Natural killer cell (primary cell): ENCODE measurements around the gene SOX12. TPM values are rescaled to one million over a fixed set of nuclear protein-coding genes. Genes with fewer than 3 reads are reported as not detected.
"Not testable (repeated sequence)": the region's sequence is repeated elsewhere in the genome, so short reads cannot be mapped to it uniquely, and the experiment has no call there.

Experiments used
- ATAC-seq, 3 donors: fragments of 150-1000 bp in 2 of 3; fragments of 200-7000 bp in 1 of 3; cut with Tn5 transposase; 1 replicate in 1 of 3; 2 replicates in 2 of 3; pipeline ENCODE4 v1.10.0; 2021; ENCODE audit warnings: mild to moderate bottlenecking in 2 of 3, moderate library complexity in 2 of 3
- DNase-seq, 2 donors: peaks; one replicate each; pipeline versions ENCODE4 v3.0.0 to v3.0.0-alpha.2; 2013 to 2021; ENCODE audit warnings: mixed read lengths in 1 of 2
- H3K27ac ChIP-seq: one replicate; pipeline ENCODE4 v1.5.1; 2013; ENCODE audit warnings: mild to moderate bottlenecking, low read length
- H3K27me3 ChIP-seq: one replicate; pipeline ENCODE4 v1.6.1; 2013; ENCODE audit warnings: low read length; ENCODE audit not compliant: control insufficient read depth, insufficient read depth
- H3K36me3 ChIP-seq: one replicate; pipeline ENCODE4 v1.6.1; 2013; ENCODE audit warnings: low read length; ENCODE audit not compliant: control insufficient read depth, insufficient read depth
- H3K4me1 ChIP-seq: one replicate; pipeline ENCODE4 v1.6.1; 2013; ENCODE audit warnings: low read length; ENCODE audit not compliant: control insufficient read depth, insufficient read depth
- H3K4me3 ChIP-seq: one replicate; pipeline ENCODE4 v1.5.1; 2013; ENCODE audit warnings: low read length
- H3K9me3 ChIP-seq: one replicate; pipeline ENCODE4 v1.6.1; 2013; ENCODE audit warnings: low read length; ENCODE audit not compliant: control insufficient read depth, insufficient read depth
- H3K27ac Mint-ChIP-seq, 2 donors: one replicate each; pipeline ENCODE4 v1.8.0; 2022; ENCODE audit warnings: mild to moderate bottlenecking in 2 of 2, mixed read lengths in 2 of 2, moderate library complexity in 1 of 2
- H3K27me3 Mint-ChIP-seq, 2 donors: one replicate each; pipeline ENCODE4 v1.8.0; 2022; ENCODE audit warnings: low read depth in 2 of 2, mixed read lengths in 2 of 2
- H3K36me3 Mint-ChIP-seq: one replicate; pipeline ENCODE4 v1.8.0; 2022; ENCODE audit warnings: mixed read lengths
- H3K4me1 Mint-ChIP-seq, 2 donors: one replicate each; pipeline ENCODE4 v1.8.0; 2022; ENCODE audit warnings: mixed read lengths in 2 of 2
- H3K4me3 Mint-ChIP-seq: one replicate; pipeline ENCODE4 v1.8.0; 2022; ENCODE audit warnings: mild to moderate bottlenecking, moderate library complexity, mixed read lengths
- H3K9me3 Mint-ChIP-seq, 2 donors: one replicate each; pipeline ENCODE4 v1.8.0; 2022; ENCODE audit warnings: mixed read lengths in 2 of 2
- WGBS: methylation state at CpG from one replicate; pipeline ENCODE4 v1.1.7; 2013; ENCODE audit warnings: missing lambda C conversion rate; ENCODE audit not compliant: insufficient coverage; 5-methylcytosine and 5-hydroxymethylcytosine counted together
- intact Hi-C: fragments of 100-400 bp; cut with micrococcal nuclease; formaldehyde crosslinking; loops from one replicate; pipeline ENCODE4 v1.14.2; 2022
- total RNA-seq, 4 donors: library from RNA; stranded (reverse); fragments of 120-200 nt in 1 of 4; gene quantifications; one replicate each; pipeline versions ENCODE4 v1.2.3 to v1.2.4, GENCODE V29; 2013 to 2022
- TF ChIP-seq, protein P1 (sequence below): fragments of 200-600 bp; IDR thresholded peaks from one replicate; pipeline ENCODE4 v1.8.0; 2022; ENCODE audit warnings: antibody characterized with exemption

The SOX12 gene
- total RNA-seq, 3 donors from 2014 or later (not counting 1 experiment from before 2014, with no cell fraction given): 2.3 to 4.6 (median 2.9) TPM

DNA sequence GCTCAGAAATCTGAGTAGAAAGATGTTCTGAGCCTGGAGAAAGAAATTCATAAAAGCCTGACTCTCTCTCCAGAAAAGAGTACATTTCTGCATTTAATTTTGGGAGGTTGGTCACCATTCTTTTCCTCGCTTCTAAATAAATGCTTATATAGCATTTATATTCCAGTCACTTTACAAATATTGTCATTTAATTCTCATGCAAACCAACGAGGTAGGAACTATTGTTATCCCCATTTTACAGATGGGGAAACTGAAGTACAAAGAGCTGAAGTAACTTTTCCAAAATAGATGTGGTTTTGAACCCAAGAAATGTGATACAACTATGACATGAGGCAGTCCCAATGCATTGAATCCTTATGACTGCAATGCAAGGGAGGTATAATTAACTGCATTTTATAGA is 50.7 kb downstream of the SOX12 start:
- Histone ChIP-seq H3K4me3 (no peak overlapping the region), H3K9me3 (no peaks in the 10 kb centered on the region), H3K4me1 (peaks cover 8% of the 10 kb centered on the region), H3K27me3 (no peaks in the 10 kb centered on the region), H3K27ac (no peak overlapping the region), H3K36me3 (no peaks in the 10 kb centered on the region)
- TF ChIP-seq, protein P1, sequence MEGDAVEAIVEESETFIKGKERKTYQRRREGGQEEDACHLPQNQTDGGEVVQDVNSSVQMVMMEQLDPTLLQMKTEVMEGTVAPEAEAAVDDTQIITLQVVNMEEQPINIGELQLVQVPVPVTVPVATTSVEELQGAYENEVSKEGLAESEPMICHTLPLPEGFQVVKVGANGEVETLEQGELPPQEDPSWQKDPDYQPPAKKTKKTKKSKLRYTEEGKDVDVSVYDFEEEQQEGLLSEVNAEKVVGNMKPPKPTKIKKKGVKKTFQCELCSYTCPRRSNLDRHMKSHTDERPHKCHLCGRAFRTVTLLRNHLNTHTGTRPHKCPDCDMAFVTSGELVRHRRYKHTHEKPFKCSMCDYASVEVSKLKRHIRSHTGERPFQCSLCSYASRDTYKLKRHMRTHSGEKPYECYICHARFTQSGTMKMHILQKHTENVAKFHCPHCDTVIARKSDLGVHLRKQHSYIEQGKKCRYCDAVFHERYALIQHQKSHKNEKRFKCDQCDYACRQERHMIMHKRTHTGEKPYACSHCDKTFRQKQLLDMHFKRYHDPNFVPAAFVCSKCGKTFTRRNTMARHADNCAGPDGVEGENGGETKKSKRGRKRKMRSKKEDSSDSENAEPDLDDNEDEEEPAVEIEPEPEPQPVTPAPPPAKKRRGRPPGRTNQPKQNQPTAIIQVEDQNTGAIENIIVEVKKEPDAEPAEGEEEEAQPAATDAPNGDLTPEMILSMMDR: no peak
- no peaks in the 10 kb centered on the region for H3K9me3 Mint-ChIP-seq
- ATAC-seq (no peak), DNase-seq (no peak)
- no CpG with 5 or more reads among the region's 2 CpGs for WGBS
- H3K36me3 Mint-ChIP-seq: no peaks in the 10 kb centered on the region
- H3K27me3 Mint-ChIP-seq: no peaks in the 10 kb centered on the region
- no peak overlapping the region for H3K27ac Mint-ChIP-seq
- no peak overlapping the region for H3K4me3 Mint-ChIP-seq
- no peaks in the 10 kb centered on the region for H3K4me1 Mint-ChIP-seq
- intact Hi-C loops: no loop called here

DNA sequence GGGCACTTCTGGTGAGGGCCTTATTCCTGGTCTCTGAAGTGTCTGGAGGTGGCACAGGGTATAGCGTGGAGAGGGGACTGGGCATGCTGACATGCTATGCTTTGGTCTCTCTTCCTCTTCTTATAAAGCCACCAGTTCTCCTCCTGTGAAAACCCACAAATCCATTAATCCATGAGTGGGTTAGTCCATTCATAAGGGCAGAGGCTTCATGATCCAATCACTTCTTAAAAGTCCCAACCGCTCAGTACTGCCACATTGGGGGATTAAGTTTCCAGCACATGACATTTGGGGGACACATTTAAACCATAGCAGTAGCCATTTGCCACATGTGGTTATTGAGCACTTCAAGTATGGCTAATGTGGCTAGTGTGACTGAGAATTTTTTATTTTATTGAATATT is 51.4 kb downstream of the SOX12 start:
- no peak for ATAC-seq
- Histone ChIP-seq H3K36me3 (no peaks in the 10 kb centered on the region), H3K9me3 (no peaks in the 10 kb centered on the region), H3K4me3 (no peak overlapping the region), H3K4me1 (peaks cover 8% of the 10 kb centered on the region), H3K27ac (no peak overlapping the region), H3K27me3 (no peaks in the 10 kb centered on the region)
- intact Hi-C loops: no loop called here
- Mint-ChIP-seq H3K4me3 (no peak overlapping the region), H3K27me3 (no peaks in the 10 kb centered on the region), H3K9me3 (no peaks in the 10 kb centered on the region), H3K36me3 (no peaks in the 10 kb centered on the region), H3K27ac (no peak overlapping the region), H3K4me1 (peaks cover 0 to 6% of the 10 kb centered on the region in 2 donors)
- DNase-seq: no peak
- 54% methylated on average over 2 of the region's 2 CpGs for WGBS
- TF ChIP-seq, protein P1: no peak

DNA sequence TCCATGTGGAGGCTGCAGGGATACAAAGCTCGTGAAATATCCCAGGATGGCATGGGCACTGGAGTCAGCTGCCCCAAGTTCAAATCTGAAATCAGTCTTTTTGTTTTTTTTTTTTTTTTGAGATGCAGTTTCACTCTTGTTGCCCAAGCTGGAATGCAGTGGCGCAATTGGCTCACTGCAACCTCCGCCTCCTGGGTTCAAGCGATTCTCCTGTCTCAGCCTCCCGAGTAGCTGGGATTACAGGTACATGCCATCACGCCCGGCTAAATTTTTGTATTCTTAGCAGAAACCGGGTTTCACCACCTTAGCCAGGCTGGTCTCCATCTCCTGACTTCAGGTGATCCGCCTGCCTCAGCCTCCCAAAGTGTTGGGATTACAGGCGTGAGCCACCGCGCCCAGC is 52.2 kb downstream of the SOX12 start:
- WGBS: 86% methylated on average over 12 of the region's 12 CpGs
- H3K4me3 Mint-ChIP-seq, H3K27me3 ChIP-seq, H3K27ac Mint-ChIP-seq, H3K27me3 Mint-ChIP-seq, ATAC-seq, H3K9me3 Mint-ChIP-seq, H3K36me3 ChIP-seq, intact Hi-C loops, H3K9me3 ChIP-seq, H3K27ac ChIP-seq, H3K4me1 Mint-ChIP-seq, H3K4me3 ChIP-seq, DNase-seq, H3K36me3 Mint-ChIP-seq: not testable (repeated sequence)
- H3K4me1 ChIP-seq: peaks cover 13% of the 10 kb centered on the region

DNA sequence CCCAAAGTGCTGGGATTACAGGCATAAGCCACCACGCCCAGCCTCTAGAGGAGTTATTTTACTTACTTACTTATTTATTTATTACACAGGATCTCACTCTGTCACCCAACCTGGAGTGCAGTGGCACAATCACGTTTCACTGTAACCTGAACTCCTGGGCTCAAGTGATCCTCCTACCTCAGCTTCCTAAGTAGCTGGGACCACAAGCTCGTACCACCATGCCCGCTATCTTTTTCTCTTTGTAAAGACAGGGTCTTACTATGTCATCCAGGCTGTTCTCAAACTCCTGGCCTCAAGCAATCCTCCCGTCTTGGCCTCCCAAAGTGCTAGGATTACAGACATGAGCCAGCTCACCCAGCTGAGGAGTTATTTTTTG is 53.6 kb downstream of the SOX12 start:
- H3K4me1 ChIP-seq: peaks cover 9% of the 10 kb centered on the region
- Mint-ChIP-seq H3K27me3 (no peaks in the 10 kb centered on the region), H3K9me3 (no peaks in the 10 kb centered on the region), H3K36me3 (no peaks in the 10 kb centered on the region), H3K4me1 (peaks cover 7 to 22% of the 10 kb centered on the region in 2 donors), H3K27ac (no peak overlapping the region), H3K4me3 (no peak overlapping the region)
- no peak overlapping the region for H3K4me3 ChIP-seq
- no peaks in the 10 kb centered on the region for H3K27me3 ChIP-seq
- DNase-seq (no peak), ATAC-seq (no peak)
- no peaks in the 10 kb centered on the region for H3K36me3 ChIP-seq
- 91% methylated on average over 4 of the region's 5 CpGs for WGBS
- H3K9me3 ChIP-seq: no peaks in the 10 kb centered on the region
- intact Hi-C loops: no loop called here
- no peak overlapping the region for H3K27ac ChIP-seq
- TF ChIP-seq, protein P1: no peak

Other genes starting within 250 kb of the SOX12 start
- not detected for gene DEFB125, start 237.9 kb upstream of the SOX12 start, total RNA-seq
- not detected for gene DEFB126, start 183.0 kb upstream of the SOX12 start, total RNA-seq
- gene DEFB127, start 168.1 kb upstream of the SOX12 start, total RNA-seq: not detected
- gene DEFB128, start 135.8 kb upstream of the SOX12 start, total RNA-seq: not detected
- not detected for gene DEFB129, start 98.3 kb upstream of the SOX12 start, total RNA-seq
- not detected for gene DEFB132, start 67.8 kb upstream of the SOX12 start, total RNA-seq
- gene C20orf96, start 34.8 kb upstream of the SOX12 start, total RNA-seq: 1 to 10 TPM; 3.8 to 4.3 (median 4.1) TPM
- gene ZCCHC3, start 28.0 kb upstream of the SOX12 start, total RNA-seq: 10 to 100 TPM; 19.2 to 24.0 (median 20.6) TPM
- 1 to 10 TPM; 6.6 to 9.3 (median 8.4) TPM for gene NRSN2, start 21.6 kb downstream of the SOX12 start, total RNA-seq
- gene TRIB3, start 55.2 kb downstream of the SOX12 start, total RNA-seq: 1 to 10 TPM; 4.0 to 8.9 (median 7.7) TPM
- 100 to 1,000 TPM; 102 to 131 (median 104) TPM for gene RBCK1, start 82.7 kb downstream of the SOX12 start, total RNA-seq
- gene TBC1D20, start 137.0 kb downstream of the SOX12 start, total RNA-seq: 10 to 100 TPM; 32.5 to 47.6 (median 44.2) TPM
- 10 to 100 TPM; 88.8 to 92.6 (median 88.9) TPM for gene CSNK2A1, start 218.2 kb downstream of the SOX12 start, total RNA-seq